Measurements from ENCODE around the gene CCR7. TPM values are rescaled to one million over a fixed set of nuclear protein-coding genes. Genes with fewer than 3 reads are reported as not detected.
A peak's percentile ranks its signal among the peaks of the same experiment; 100 is the strongest.

Gene CCR7
- total RNA-seq, 4 donors from 2014 or later: 1.2 TPM; not detected in 3

- DNase-seq (ENCODE audit: low spot score in 2 of 2): peak; percentile 95
- peak overlapping the region; percentile 19 for H3K4me3 ChIP-seq
- H3K4me1 ChIP-seq: peaks cover 52% of the 10 kb centered on the region
- peak overlapping the region; percentile 72 for H3K27ac ChIP-seq
- H3K36me3 ChIP-seq: no peaks in the 10 kb centered on the region
- no peaks in the 10 kb centered on the region for H3K27me3 ChIP-seq
- WGBS: 20% methylated on average over 13 of the region's 13 CpGs
- no peaks in the 10 kb centered on the region for H3K9me3 ChIP-seq
- TF ChIP-seq EP300 (IDR thresholded peaks at IDR 0.05) (no peak), POLR2A (IDR thresholded peaks at IDR 0.05) (no peak), POLR2AphosphoS5 (IDR thresholded peaks at IDR 0.05) (peak in 1 of 3 donors; percentile 77)
- TF ChIP-seq, protein P1, sequence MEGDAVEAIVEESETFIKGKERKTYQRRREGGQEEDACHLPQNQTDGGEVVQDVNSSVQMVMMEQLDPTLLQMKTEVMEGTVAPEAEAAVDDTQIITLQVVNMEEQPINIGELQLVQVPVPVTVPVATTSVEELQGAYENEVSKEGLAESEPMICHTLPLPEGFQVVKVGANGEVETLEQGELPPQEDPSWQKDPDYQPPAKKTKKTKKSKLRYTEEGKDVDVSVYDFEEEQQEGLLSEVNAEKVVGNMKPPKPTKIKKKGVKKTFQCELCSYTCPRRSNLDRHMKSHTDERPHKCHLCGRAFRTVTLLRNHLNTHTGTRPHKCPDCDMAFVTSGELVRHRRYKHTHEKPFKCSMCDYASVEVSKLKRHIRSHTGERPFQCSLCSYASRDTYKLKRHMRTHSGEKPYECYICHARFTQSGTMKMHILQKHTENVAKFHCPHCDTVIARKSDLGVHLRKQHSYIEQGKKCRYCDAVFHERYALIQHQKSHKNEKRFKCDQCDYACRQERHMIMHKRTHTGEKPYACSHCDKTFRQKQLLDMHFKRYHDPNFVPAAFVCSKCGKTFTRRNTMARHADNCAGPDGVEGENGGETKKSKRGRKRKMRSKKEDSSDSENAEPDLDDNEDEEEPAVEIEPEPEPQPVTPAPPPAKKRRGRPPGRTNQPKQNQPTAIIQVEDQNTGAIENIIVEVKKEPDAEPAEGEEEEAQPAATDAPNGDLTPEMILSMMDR (IDR thresholded peaks at IDR 0.05): peak; percentile 98 to 99
Observed at GRCh38 chr17:40559954-40560591, 5.2 kb downstream of the CCR7 start.

GRCh38 chr17:40559564-40559916 lies 5.7 kb downstream of the CCR7 start:
- Histone ChIP-seq H3K27ac (peak overlapping the region; percentile 72), H3K4me1 (peaks cover 56% of the 10 kb centered on the region), H3K27me3 (no peaks in the 10 kb centered on the region), H3K9me3 (no peaks in the 10 kb centered on the region), H3K36me3 (no peaks in the 10 kb centered on the region), H3K4me3 (no peak overlapping the region)
- 75% methylated on average over 5 of the region's 5 CpGs for WGBS
- DNase-seq (ENCODE audit: low spot score in 2 of 2): no peak
- TF ChIP-seq, protein P1 (IDR thresholded peaks at IDR 0.05): no peak
- no peak for TF ChIP-seq POLR2AphosphoS5 (IDR thresholded peaks at IDR 0.05)
- TF ChIP-seq EP300 (IDR thresholded peaks at IDR 0.05): no peak
- no peak for TF ChIP-seq POLR2A (IDR thresholded peaks at IDR 0.05)

DNA sequence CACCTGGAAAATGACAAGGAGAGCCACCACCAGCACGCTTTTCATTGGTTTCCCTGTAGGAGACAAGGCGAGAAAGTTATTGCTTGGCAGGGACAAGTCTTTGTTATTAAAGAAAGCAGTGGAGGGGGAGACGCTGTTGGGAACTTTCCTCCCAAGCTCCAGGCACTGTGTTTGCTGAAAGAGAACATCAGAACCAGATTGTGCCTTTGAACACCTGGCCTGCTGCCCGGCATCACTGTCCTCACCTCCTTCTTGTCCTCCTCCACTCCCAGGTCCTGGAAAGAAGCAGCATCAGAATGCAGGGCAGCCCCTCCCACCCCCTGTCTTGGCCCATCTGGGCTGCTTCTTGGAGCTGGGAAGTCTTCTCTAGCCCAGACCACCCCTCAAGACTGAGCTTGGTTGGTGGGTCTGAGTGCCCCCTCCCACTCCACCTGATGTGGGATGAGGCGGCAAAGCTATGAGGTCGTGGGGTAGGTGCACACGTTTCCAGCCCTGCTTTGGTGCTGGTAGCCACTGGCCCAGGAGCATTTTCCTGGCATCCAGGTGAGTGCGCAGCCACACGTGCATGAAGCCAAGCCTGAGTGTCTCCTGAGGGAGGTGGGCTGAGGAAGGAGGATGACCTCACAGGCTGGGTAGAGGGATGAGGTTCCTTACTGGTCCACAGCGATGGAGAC lies 6.2 kb downstream of the CCR7 start:
- no peak for TF ChIP-seq EP300 (IDR thresholded peaks at IDR 0.05)
- TF ChIP-seq POLR2AphosphoS5 (IDR thresholded peaks at IDR 0.05): no peak
- no peak for TF ChIP-seq POLR2A (IDR thresholded peaks at IDR 0.05)
- TF ChIP-seq, protein P1 (IDR thresholded peaks at IDR 0.05): no peak
- H3K27ac ChIP-seq: peak overlapping the region; percentile 72
- H3K27me3 ChIP-seq: no peaks in the 10 kb centered on the region
- H3K9me3 ChIP-seq: no peaks in the 10 kb centered on the region
- DNase-seq (ENCODE audit: low spot score in 2 of 2): peak; percentile 81 to 84
- H3K4me3 ChIP-seq: no peak overlapping the region
- 60% methylated on average over 9 of the region's 10 CpGs for WGBS
- peaks cover 61% of the 10 kb centered on the region for H3K4me1 ChIP-seq
- H3K36me3 ChIP-seq: no peaks in the 10 kb centered on the region

GRCh38 chr17:40558300-40558889 lies 6.9 kb downstream of the CCR7 start:
- Histone ChIP-seq H3K4me3 (no peak overlapping the region), H3K27ac (peak overlapping the region; percentile 72), H3K27me3 (no peaks in the 10 kb centered on the region), H3K4me1 (peaks cover 66% of the 10 kb centered on the region), H3K36me3 (no peaks in the 10 kb centered on the region), H3K9me3 (no peaks in the 10 kb centered on the region)
- WGBS: 76% methylated on average over 9 of the region's 9 CpGs
- peak in 1 of 2 donors; percentile 60 for DNase-seq (ENCODE audit: low spot score in 2 of 2)
- no peak for TF ChIP-seq POLR2AphosphoS5 (IDR thresholded peaks at IDR 0.05)
- no peak for TF ChIP-seq EP300 (IDR thresholded peaks at IDR 0.05)
- no peak for TF ChIP-seq POLR2A (IDR thresholded peaks at IDR 0.05)
- TF ChIP-seq, protein P1 (IDR thresholded peaks at IDR 0.05): no peak

Data from suprapubic skin (tissue), 4 donors.